Activated T-cell treated with anti-CD3 and anti-CD28 coated beads, Interleukin-2, amount 50 U/mL, for 24 hours (primary cell): ENCODE results near the gene ZW10.
"Not testable (repeated sequence)": the region's sequence is repeated elsewhere in the genome, so short reads cannot be mapped to it uniquely, and the experiment has no call there.

Experiments
- DNase-seq: peaks from one replicate; pipeline ENCODE4 v3.0.0-alpha.2; 2020
- H3K27ac Mint-ChIP-seq: 2 replicates; pipeline ENCODE4 v1.8.0; 2020; ENCODE audit warnings: mild to moderate bottlenecking, mixed read lengths
- H3K27me3 Mint-ChIP-seq: 2 replicates; pipeline ENCODE4 v1.8.0; 2020; ENCODE audit warnings: mixed read lengths
- H3K36me3 Mint-ChIP-seq: 2 replicates; pipeline ENCODE4 v1.8.0; 2020; ENCODE audit warnings: low read depth, mixed read lengths
- H3K4me1 Mint-ChIP-seq: 2 replicates; pipeline ENCODE4 v1.8.0; 2020; ENCODE audit warnings: low read depth, mixed read lengths
- H3K4me3 Mint-ChIP-seq: 2 replicates; pipeline ENCODE4 v1.8.0; 2020; ENCODE audit warnings: mild to moderate bottlenecking, moderate library complexity, mixed read lengths
- H3K9me3 Mint-ChIP-seq: 2 replicates; pipeline ENCODE4 v1.8.0; 2020; ENCODE audit warnings: mixed read lengths

Gene ZW10

DNA sequence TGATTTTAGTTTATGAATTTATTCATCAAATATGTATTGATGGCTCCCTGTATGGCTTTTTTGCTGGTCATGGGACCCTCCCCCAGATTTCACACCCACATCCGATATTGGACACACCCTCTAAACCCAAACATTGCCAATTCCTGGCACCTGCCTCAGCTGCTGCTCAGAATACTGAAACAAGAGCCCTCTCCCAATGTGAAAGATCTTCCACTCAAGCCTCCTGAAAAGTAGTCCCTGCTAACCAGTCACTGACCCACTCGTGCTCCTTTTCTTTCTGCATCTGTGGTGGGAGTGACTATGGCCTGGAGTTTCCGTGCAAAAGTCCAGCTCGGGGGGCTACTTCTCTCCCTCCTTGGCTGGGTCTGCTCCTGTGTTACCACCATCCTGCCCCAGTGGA, 6.0 kb upstream of the ZW10 start, which contains the start of gene CLDN25:
CLDN25 (plus strand) TSS at position 301 of the 400 bp plus-strand sequence; CDS start at position 301, 0 bp downstream.
- Mint-ChIP-seq H3K36me3 (no peaks in the 10 kb centered on the region), H3K4me1 (peaks cover 4% of the 10 kb centered on the region), H3K4me3 (no peak within 1 kb of the TSS), H3K27me3 (peaks cover 22% of the 10 kb centered on the region), H3K27ac (no peak within 1 kb of the TSS), H3K9me3 (no peaks in the 10 kb centered on the region)
- no peak for DNase-seq

GRCh38 chr11:113778111-113778910, 4.8 kb upstream of the ZW10 start:
- peaks cover 5% of the 10 kb centered on the region for H3K4me1 Mint-ChIP-seq
- no peaks in the 10 kb centered on the region for H3K9me3 Mint-ChIP-seq
- no peak overlapping the region for H3K27ac Mint-ChIP-seq
- H3K36me3 Mint-ChIP-seq: peaks cover 4% of the 10 kb centered on the region
- no peak overlapping the region for H3K4me3 Mint-ChIP-seq
- peaks cover 17% of the 10 kb centered on the region for H3K27me3 Mint-ChIP-seq
- DNase-seq: no peak

- Mint-ChIP-seq H3K36me3 (peaks cover 32% of the 10 kb centered on the region), H3K27me3 (peaks cover under 1% of the 10 kb centered on the region), H3K4me1 (peaks cover 20% of the 10 kb centered on the region), H3K27ac (peak overlapping the region; percentile 99), H3K9me3 (no peaks in the 10 kb centered on the region), H3K4me3 (peak overlapping the region; percentile 99)
- DNase-seq: no peak
Observed at GRCh38 chr11:113774174-113774503, 647 bp upstream of the ZW10 start.

DNA sequence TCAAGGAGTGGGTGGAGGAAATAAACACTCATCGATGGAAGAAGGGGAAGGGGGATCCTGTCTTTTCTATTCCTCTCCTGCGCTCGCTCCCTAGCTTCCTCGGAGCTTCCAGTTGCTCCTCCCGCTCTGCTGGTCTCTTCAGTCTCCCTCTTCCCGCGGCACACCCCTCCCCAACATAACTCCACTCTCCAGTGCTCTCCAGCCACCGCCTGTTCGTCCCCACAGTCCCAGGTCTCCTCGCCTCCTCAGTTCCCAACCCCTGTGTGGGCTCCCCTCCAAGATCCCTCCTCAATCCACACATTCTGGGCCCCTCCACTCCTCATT, 438 bp downstream of the ZW10 start:
- Mint-ChIP-seq H3K9me3 (no peaks in the 10 kb centered on the region), H3K4me3 (peak overlapping the region; percentile 99), H3K4me1 (peaks cover 24% of the 10 kb centered on the region), H3K36me3 (peaks cover 43% of the 10 kb centered on the region), H3K27me3 (no peaks in the 10 kb centered on the region), H3K27ac (peak overlapping the region; percentile 99)
- no peak for DNase-seq

- DNase-seq: no peak
- H3K27ac Mint-ChIP-seq: peak overlapping the region; percentile 65
- no peaks in the 10 kb centered on the region for H3K9me3 Mint-ChIP-seq
- peaks cover 53% of the 10 kb centered on the region for H3K36me3 Mint-ChIP-seq
- no peaks in the 10 kb centered on the region for H3K27me3 Mint-ChIP-seq
- H3K4me1 Mint-ChIP-seq: peaks cover 32% of the 10 kb centered on the region
- H3K4me3 Mint-ChIP-seq: peak overlapping the region; percentile 99
Observed at GRCh38 chr11:113771964-113772363, 1.5 kb downstream of the ZW10 start.

- H3K36me3 Mint-ChIP-seq: peaks cover 79% of the 10 kb centered on the region
- no peaks in the 10 kb centered on the region for H3K27me3 Mint-ChIP-seq
- H3K9me3 Mint-ChIP-seq: no peaks in the 10 kb centered on the region
- no peak for DNase-seq
- peaks cover 35% of the 10 kb centered on the region for H3K4me1 Mint-ChIP-seq
- H3K4me3 Mint-ChIP-seq: no peak overlapping the region
- H3K27ac Mint-ChIP-seq: no peak overlapping the region
Observed at GRCh38 chr11:113764527-113765219, 8.8 kb downstream of the ZW10 start.

DNA sequence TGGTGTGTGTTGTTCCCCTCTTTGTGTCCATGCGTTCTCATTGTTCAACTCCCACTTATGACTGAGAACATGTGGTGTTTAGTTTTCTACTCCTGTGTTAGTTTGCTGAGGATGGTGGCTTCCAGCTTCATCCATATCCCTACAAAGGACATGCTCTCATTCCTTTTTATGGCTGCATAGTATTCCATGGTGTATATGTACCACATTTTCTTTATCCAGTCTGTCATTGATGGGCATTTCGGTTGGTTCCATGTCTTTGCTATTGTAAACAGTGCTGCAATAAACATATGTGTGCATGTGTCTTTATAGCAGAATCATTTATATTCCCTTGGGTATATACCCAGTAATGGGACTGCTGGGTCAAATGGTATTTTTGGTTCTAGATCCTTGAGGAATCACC, 10.5 kb downstream of the ZW10 start:
- not testable (repeated sequence) for H3K27ac Mint-ChIP-seq, H3K27me3 Mint-ChIP-seq, H3K9me3 Mint-ChIP-seq, H3K4me3 Mint-ChIP-seq, DNase-seq
- Mint-ChIP-seq H3K36me3 (peaks cover 80% of the 10 kb centered on the region), H3K4me1 (peaks cover 28% of the 10 kb centered on the region)

DNA sequence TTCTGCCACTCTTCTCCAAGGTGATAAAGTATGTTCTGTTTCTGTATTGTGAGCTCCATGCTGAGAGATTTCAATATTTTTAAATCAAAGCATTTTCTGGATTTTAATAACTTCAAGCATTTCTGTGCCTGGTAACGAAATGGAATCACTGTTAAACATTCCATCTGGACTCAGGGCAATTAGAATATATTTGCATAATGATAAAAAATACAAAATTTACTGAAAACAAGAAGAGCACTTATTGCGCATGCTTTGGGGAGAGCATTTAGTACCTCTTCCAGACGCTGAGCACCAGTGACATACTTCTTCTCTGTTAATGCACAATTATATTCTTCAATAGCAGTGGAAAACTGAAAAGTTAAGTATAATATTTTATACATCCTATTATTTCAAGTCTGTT, 13.3 kb downstream of the ZW10 start:
- Mint-ChIP-seq H3K4me3 (no peak overlapping the region), H3K4me1 (peaks cover 14% of the 10 kb centered on the region), H3K27ac (no peak overlapping the region), H3K27me3 (no peaks in the 10 kb centered on the region), H3K36me3 (peaks cover 86% of the 10 kb centered on the region), H3K9me3 (no peaks in the 10 kb centered on the region)
- no peak for DNase-seq

- Mint-ChIP-seq H3K4me3 (no peak overlapping the region), H3K27me3 (no peaks in the 10 kb centered on the region), H3K9me3 (no peaks in the 10 kb centered on the region), H3K4me1 (no peaks in the 10 kb centered on the region), H3K27ac (no peak overlapping the region), H3K36me3 (peaks cover 73% of the 10 kb centered on the region)
- no peak for DNase-seq
Observed at GRCh38 chr11:113752932-113753331, 20.6 kb downstream of the ZW10 start.

DNA sequence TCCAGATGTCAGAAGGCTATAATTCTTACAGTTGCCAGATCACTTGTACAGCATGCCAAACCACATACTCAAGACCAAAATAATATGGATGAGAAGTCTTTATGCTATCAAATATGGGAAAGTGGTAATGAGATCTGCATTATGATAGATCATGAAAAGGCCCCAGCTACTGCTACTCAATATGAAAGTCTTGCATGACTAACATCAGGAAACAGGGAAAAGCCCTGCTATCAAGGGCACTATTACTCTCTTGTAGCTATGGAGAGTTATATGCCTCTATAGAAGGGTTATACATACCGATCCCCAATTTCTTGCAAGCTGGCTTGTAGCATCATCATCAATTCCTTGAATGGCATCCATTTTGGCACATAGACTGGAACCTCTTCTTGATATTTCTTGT, 37.2 kb downstream of the ZW10 start:
- H3K27me3 Mint-ChIP-seq: no peaks in the 10 kb centered on the region
- peaks cover 9% of the 10 kb centered on the region for H3K4me1 Mint-ChIP-seq
- no peaks in the 10 kb centered on the region for H3K9me3 Mint-ChIP-seq
- H3K4me3 Mint-ChIP-seq: no peak overlapping the region
- peaks cover 95% of the 10 kb centered on the region for H3K36me3 Mint-ChIP-seq
- no peak for DNase-seq
- H3K27ac Mint-ChIP-seq: peak overlapping the region; percentile 55

DNA sequence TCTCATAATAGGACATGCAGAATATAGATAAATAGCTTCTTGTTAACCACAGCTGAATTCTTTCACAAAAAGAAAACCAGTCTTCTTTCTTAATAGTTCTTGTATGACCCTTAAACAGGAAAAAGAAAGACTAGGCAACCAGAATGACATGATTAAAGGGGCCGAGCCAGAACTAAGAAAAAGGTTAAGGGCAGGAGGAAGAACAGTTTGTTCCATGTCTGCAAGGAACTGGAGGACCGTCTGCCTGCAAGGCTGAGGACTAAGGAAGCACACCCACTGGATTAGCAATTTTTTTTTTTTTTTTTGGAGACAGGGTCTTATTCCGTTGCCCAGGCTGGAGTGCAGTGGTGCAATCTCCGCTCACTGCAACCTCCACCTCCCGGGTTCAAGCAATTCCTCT, 41.4 kb downstream of the ZW10 start:
- no peak overlapping the region for H3K4me3 Mint-ChIP-seq
- H3K27ac Mint-ChIP-seq: no peak overlapping the region
- no peaks in the 10 kb centered on the region for H3K9me3 Mint-ChIP-seq
- H3K36me3 Mint-ChIP-seq: peaks cover 62% of the 10 kb centered on the region
- H3K27me3 Mint-ChIP-seq: no peaks in the 10 kb centered on the region
- H3K4me1 Mint-ChIP-seq: peaks cover 9% of the 10 kb centered on the region
- DNase-seq: no peak

DNA sequence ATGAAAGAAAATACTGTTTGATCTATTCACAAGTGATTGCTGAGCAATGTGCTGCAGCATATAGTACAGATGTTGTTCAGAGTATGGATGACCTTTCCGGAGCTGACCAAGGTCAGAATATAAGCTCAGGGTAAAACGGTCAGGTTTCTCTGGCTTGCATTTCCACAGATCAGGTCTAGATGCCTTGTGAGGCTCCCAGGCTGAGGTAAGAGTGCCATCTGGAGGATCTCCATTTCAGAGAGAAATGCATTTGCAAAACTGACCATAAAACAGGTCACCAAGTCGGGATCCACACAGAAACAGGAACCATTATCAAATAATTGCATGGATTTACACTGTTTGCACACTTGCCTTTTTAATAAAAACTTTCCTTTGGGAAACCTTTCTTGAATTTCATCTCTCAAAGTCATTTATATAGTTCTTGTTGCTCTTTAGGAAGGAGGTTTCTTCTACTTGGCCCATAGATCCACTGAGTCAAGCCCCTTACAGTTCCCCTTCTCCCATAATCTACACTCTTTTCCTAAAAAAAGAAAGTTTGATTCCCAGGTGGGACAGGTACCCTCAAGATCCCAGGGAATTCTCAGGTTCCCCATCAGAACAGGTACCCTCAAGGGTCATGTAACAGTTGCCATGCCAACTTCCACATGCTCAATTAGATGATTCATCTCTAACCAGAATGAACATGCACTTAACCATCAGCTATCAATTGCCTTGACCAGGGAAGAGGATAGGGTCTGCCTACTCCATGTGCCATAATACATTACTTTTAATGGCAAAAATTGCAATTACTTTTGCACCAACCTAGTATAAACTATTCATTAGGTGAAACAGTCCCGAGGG, 42.4 kb downstream of the ZW10 start:
- no peaks in the 10 kb centered on the region for H3K27me3 Mint-ChIP-seq
- H3K9me3 Mint-ChIP-seq: no peaks in the 10 kb centered on the region
- H3K4me1 Mint-ChIP-seq: peaks cover 2% of the 10 kb centered on the region
- peaks cover 52% of the 10 kb centered on the region for H3K36me3 Mint-ChIP-seq
- H3K27ac Mint-ChIP-seq: no peak overlapping the region
- DNase-seq: no peak
- H3K4me3 Mint-ChIP-seq: no peak overlapping the region

DNA sequence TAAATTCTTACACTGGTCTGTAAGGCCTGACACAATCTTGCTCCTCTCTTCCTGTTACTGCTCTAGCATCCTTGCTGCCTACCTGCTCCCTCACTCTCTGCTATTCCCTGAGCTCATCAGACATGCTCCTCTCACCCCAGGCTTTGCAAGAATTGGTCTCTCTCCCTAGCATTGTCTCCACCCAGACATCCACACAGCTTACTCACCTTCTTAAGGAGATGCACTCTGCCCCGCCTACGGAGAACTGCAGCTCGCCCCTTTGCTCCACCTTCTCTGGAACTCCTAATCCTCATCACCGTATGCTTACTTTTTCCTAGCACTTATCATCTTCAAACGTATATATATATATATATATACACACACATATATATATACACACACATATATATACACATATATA, 44.0 kb downstream of the ZW10 start:
- Mint-ChIP-seq H3K9me3 (no peaks in the 10 kb centered on the region), H3K4me1 (no peaks in the 10 kb centered on the region), H3K36me3 (peaks cover 40% of the 10 kb centered on the region), H3K4me3 (no peak overlapping the region), H3K27me3 (no peaks in the 10 kb centered on the region), H3K27ac (no peak overlapping the region)
- no peak for DNase-seq

GRCh38 chr11:113728814-113729213, 44.7 kb downstream of the ZW10 start:
- no peak for DNase-seq
- no peak overlapping the region for H3K27ac Mint-ChIP-seq
- H3K9me3 Mint-ChIP-seq: no peaks in the 10 kb centered on the region

DNA sequence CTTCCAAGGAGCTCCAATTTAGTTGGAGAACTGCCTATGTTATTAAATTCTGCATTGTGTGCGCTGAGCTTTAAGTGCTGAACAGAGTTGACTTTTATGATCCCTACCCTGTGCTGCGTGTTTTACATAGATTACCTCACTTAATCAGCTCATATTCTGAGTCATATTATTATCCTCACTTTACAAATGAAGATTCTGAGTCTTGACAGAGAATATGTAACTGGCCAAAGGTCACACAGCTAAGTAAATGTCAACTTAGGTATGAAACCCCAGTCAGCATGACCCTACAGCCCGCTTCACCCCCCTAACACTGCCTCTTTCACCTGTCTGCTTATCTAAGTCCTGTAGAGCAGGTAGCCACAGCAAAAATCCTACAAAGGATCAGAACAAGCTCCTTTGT, 47.6 kb downstream of the ZW10 start:
- Mint-ChIP-seq H3K9me3 (no peaks in the 10 kb centered on the region), H3K4me3 (no peak overlapping the region), H3K36me3 (peaks cover 7% of the 10 kb centered on the region), H3K27me3 (no peaks in the 10 kb centered on the region), H3K4me1 (no peaks in the 10 kb centered on the region), H3K27ac (no peak overlapping the region)
- DNase-seq: no peak

More at GRCh38 chr11:113728814-113729213, 44.7 kb downstream of the ZW10 start:
- H3K27me3 Mint-ChIP-seq: no peaks in the 10 kb centered on the region
- H3K4me3 Mint-ChIP-seq: no peak overlapping the region
- H3K36me3 Mint-ChIP-seq: peaks cover 33% of the 10 kb centered on the region
- H3K4me1 Mint-ChIP-seq: no peaks in the 10 kb centered on the region
